Ishikawa (cell line): ENCODE measurements around the gene PPP1R9B.

Source experiments
- CEBPB ChIP-seq: IDR thresholded peaks from 2 replicates; pipeline ENCODE4 v1.6.1; 2012
- CREB1 ChIP-seq: IDR thresholded peaks from 2 replicates; pipeline ENCODE4 v1.6.1; 2012; ENCODE audit warnings: low read depth
- EGR1 ChIP-seq: IDR thresholded peaks from 2 replicates; pipeline ENCODE4 v1.6.1; 2012
- EP300 ChIP-seq: IDR thresholded peaks from 2 replicates; pipeline ENCODE4 v1.6.1; 2012; ENCODE audit warnings: borderline replicate concordance
- FOXM1 ChIP-seq: IDR thresholded peaks from 2 replicates; pipeline ENCODE4 v1.6.1; 2012; ENCODE audit warnings: low read depth, borderline replicate concordance
- MAX ChIP-seq: IDR thresholded peaks from 2 replicates; pipeline ENCODE4 v1.6.1; 2012
- NFIC ChIP-seq: IDR thresholded peaks from 2 replicates; pipeline ENCODE4 v1.6.1; 2012
- RAD21 ChIP-seq: IDR thresholded peaks from 2 replicates; pipeline ENCODE4 v1.6.1; 2012; ENCODE audit warnings: low read depth
- REST ChIP-seq: IDR thresholded peaks from 2 replicates; pipeline ENCODE4 v1.6.1; 2012; ENCODE audit warnings: low read depth, mild to moderate bottlenecking
- TAF1 ChIP-seq: IDR thresholded peaks from 2 replicates; pipeline ENCODE4 v1.6.1; 2012; ENCODE audit warnings: low read depth, mild to moderate bottlenecking
- TCF12 ChIP-seq: IDR thresholded peaks from 2 replicates; pipeline ENCODE4 v1.6.1; 2012; ENCODE audit warnings: low read depth
- TEAD4 ChIP-seq: IDR thresholded peaks from 2 replicates; pipeline ENCODE4 v1.6.1; 2012
- USF1 ChIP-seq: IDR thresholded peaks from 2 replicates; pipeline ENCODE4 v1.6.1; 2012
- YY1 ChIP-seq: IDR thresholded peaks from 2 replicates; pipeline ENCODE4 v1.6.1; 2012; ENCODE audit warnings: low read depth
- ZBTB7A ChIP-seq: IDR thresholded peaks from 2 replicates; pipeline ENCODE4 v1.6.1; 2012; ENCODE audit warnings: low read depth

The PPP1R9B gene

GRCh38 chr17:50196036-50196435 lies 45.6 kb upstream of the PPP1R9B start:
- TF ChIP-seq FOXM1 (no peak), CREB1 (no peak), CEBPB (no peak), MAX (no peak), EGR1 (no peak), EP300 (no peak), REST (no peak), ZBTB7A (no peak), TCF12 (no peak)

GRCh38 chr17:50194934-50195865 lies 44.7 kb upstream of the PPP1R9B start:
- TF ChIP-seq CREB1 (no peak), TAF1 (no peak), REST (no peak), EGR1 (no peak), EP300 (no peak), ZBTB7A (no peak), YY1 (no peak), CEBPB (no peak), RAD21 (no peak), TEAD4 (no peak), FOXM1 (no peak), NFIC (no peak), MAX (no peak), TCF12 (no peak), USF1 (no peak)

GRCh38 chr17:50194140-50194933 lies 43.9 kb upstream of the PPP1R9B start:
- TF ChIP-seq NFIC = no peak
- no peak for TF ChIP-seq MAX
- TF ChIP-seq YY1 = no peak
- no peak for TF ChIP-seq ZBTB7A
- TF ChIP-seq TCF12 = no peak
- TF ChIP-seq EGR1 = no peak
- TF ChIP-seq EP300 = no peak
- TF ChIP-seq CEBPB = no peak
- TF ChIP-seq USF1 = no peak
- TF ChIP-seq CREB1 = no peak
- TF ChIP-seq FOXM1 = no peak
- TF ChIP-seq TAF1 = no peak
- no peak for TF ChIP-seq REST
- TF ChIP-seq RAD21 = no peak
- no peak for TF ChIP-seq TEAD4
